HT1080 (cell line): ENCODE results near the gene MRPL32. TPM values are rescaled to one million over a fixed set of nuclear protein-coding genes. Genes with fewer than 3 reads are reported as not detected.
"Not testable (repeated sequence)": the region's sequence is repeated elsewhere in the genome, so short reads cannot be mapped to it uniquely, and the experiment has no call there.

Experiments used
- DNase-seq: peaks from one replicate; pipeline ENCODE4 v3.0.0-alpha.2; 2015; ENCODE audit warnings: low read depth
- polyA plus RNA-seq, 2 experiments: library from polyadenylated mRNA; depleted of rRNA; stranded (reverse); fragments of >200 nt; gene quantifications; 2 replicates each; pipeline ENCODE4 v1.2.3, GENCODE V29; 2015
- total RNA-seq: library from RNA; depleted of rRNA; stranded (reverse); fragments of >200 nt; shearing (Covaris generic); gene quantifications from 2 replicates; pipeline ENCODE4 v1.2.3, GENCODE V29; 2014; rRNA removed

The MRPL32 gene
- 108 and 117 TPM in 2 replicates for total RNA-seq
- polyA plus RNA-seq (2015; cell fraction: cytosol; rRNA removed) = 67.0 and 77.4 TPM in 2 replicates
- 88.7 and 92.8 TPM in 2 replicates for polyA plus RNA-seq (2015; cell fraction: nucleus; rRNA removed)

GRCh38 chr7:42931834-42932651 is at the start of gene MRPL32, which contains the start of gene PSMA2:
MRPL32 (plus strand) TSS chr7:42932376; CDS start chr7:42932387, 11 bp downstream.
PSMA2 (minus strand) TSS chr7:42932174; CDS start chr7:42932158, 16 bp downstream.
- peak; percentile 97 for DNase-seq

- peak; percentile 84 for DNase-seq
Measured at GRCh38 chr7:42883950-42884349, 48.2 kb upstream of the MRPL32 start.

GRCh38 chr7:42885183-42885582 is 47.0 kb upstream of the MRPL32 start:
- not testable (repeated sequence) for DNase-seq

- DNase-seq = no peak
Measured at GRCh38 chr7:42886129-42886528, 46.0 kb upstream of the MRPL32 start.

GRCh38 chr7:42886893-42887505 is 45.2 kb upstream of the MRPL32 start:
- DNase-seq = no peak

- DNase-seq = no peak
Measured at GRCh38 chr7:42893346-42894240, 38.6 kb upstream of the MRPL32 start.

GRCh38 chr7:42900842-42901241 is 31.3 kb upstream of the MRPL32 start:
- DNase-seq = no peak

GRCh38 chr7:42902331-42902730 is 29.8 kb upstream of the MRPL32 start:
- no peak for DNase-seq

GRCh38 chr7:42906181-42906580 is 26.0 kb upstream of the MRPL32 start:
- DNase-seq = no peak

GRCh38 chr7:42907316-42907715 is 24.9 kb upstream of the MRPL32 start:
- no peak for DNase-seq

- no peak for DNase-seq
Measured at GRCh38 chr7:42910306-42910705, 21.9 kb upstream of the MRPL32 start.

GRCh38 chr7:42911454-42912447 is 20.4 kb upstream of the MRPL32 start, which contains the start of gene C7orf25:
C7orf25 (minus strand) TSS chr7:42912070; CDS start chr7:42910900, 1,170 bp downstream.
- peak; percentile 94 for DNase-seq

GRCh38 chr7:42913591-42913990 is 18.6 kb upstream of the MRPL32 start:
- DNase-seq = no peak

- no peak for DNase-seq
Measured at GRCh38 chr7:42914009-42914408, 18.2 kb upstream of the MRPL32 start.

- DNase-seq = peak; percentile 66
Measured at GRCh38 chr7:42914421-42915045, 17.6 kb upstream of the MRPL32 start.

- no peak for DNase-seq
Measured at GRCh38 chr7:42915356-42915755, 16.8 kb upstream of the MRPL32 start.

- no peak for DNase-seq
Measured at GRCh38 chr7:42922017-42922753, 10.0 kb upstream of the MRPL32 start.

GRCh38 chr7:42924223-42924838 is 7.8 kb upstream of the MRPL32 start:
- no peak for DNase-seq
